HG03565 (cell line): Measurements from ENCODE around the gene DIDO1.

ENCODE experiments used
- ATAC-seq: cut with Tn5 transposase; IDR thresholded peaks from one replicate; pipeline ENCODE4 v1.9.1; 2021; ENCODE audit warnings: mild to moderate bottlenecking, moderate library complexity; ENCODE audit not compliant: unreplicated experiment

The DIDO1 gene

GRCh38 chr20:62914436-62914835 lies 11.9 kb downstream of the DIDO1 start:
- ATAC-seq, result no peak

GRCh38 chr20:62913043-62913630 lies 13.2 kb downstream of the DIDO1 start:
- no peak for ATAC-seq

- ATAC-seq, result no peak
Observed at GRCh38 chr20:62911701-62912280, 14.5 kb downstream of the DIDO1 start.

- no peak for ATAC-seq
Observed at GRCh38 chr20:62910777-62911497, 15.4 kb downstream of the DIDO1 start.

DNA sequence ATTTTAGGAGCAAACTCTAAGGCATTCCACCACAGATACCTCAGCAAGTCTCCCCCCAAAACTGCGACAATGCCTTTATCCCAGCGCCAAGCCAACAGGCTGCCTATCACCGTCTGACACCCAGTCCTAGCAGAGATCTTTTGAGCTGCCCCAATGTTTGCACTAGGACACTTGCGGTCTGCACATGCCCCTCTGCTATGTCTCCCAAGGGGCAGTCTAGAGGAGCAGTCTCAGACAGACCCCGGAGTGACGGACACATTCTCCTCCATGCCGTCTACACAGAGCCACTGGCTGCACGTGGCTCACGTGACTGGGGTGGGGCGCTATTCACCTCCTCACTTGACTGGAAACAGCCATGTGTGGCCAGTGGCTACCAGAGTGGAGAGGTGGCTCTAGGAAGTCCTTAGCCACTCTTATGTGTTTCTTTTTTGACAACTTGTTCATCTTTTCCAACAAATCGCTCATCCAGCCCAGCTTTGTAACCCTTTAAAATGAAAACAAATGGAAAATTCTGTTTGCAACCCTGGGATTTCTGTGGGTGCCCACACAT lies 16.0 kb downstream of the DIDO1 start:
- ATAC-seq, result no peak

- no peak for ATAC-seq
Observed at GRCh38 chr20:62908971-62909791, 17.1 kb downstream of the DIDO1 start.

- no peak for ATAC-seq
Observed at GRCh38 chr20:62907384-62908317, 18.7 kb downstream of the DIDO1 start.

DNA sequence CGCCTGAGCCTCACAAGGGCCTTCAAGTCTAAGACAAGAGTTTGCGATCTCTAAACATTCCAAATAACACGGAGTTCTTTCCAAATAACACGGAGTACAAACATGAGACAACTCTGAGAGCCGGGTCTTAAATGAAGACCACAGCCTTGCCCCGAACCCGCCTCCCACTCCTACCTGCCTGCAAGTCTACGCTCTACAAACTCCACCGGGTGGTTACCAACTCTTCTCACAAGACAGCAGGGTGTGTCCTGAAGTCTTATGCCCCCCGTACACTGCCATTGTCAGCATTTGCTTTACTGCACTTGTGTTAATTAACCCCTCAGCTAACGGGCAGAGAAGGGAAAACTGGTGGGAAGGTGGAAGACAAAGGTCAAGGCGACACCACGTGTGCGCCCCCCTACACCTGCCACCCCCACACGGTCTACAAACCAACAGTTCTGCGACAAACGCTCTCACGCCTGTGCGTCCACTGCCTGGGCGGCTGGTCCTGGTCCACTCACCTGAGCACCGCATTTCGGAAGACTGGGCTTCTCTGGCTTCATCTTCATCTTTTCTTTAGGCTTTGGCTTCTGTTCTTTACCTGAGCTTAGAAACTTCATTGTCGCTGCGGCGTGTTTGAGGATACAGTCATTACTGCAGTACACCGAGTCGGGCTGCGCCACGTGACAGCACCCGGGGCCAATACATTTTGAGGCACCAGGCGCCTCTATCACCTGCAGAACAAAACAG lies 19.5 kb downstream of the DIDO1 start:
- no peak for ATAC-seq

DNA sequence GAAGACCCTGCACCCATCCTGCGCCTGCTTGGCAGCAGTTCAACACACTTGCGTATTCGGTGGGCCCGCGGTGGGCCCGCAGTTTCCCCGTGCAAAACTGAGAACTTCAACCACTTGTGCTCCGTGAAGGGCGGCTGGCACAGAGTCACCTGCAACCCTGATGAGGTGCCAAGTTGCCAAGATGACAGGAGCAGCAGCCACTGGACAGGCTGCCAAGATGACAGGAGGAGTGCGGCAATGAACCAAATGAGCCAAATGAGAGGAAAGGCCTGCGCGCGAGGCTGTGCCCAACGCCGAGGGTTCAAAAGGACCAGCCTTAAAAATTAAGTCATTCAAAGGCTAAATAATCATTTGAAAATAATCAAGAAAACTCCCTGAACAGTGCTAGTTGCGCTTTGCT lies 20.1 kb downstream of the DIDO1 start:
- ATAC-seq, result no peak

GRCh38 chr20:62905536-62906117 lies 20.7 kb downstream of the DIDO1 start:
- no peak for ATAC-seq

GRCh38 chr20:62902926-62903615 lies 23.2 kb downstream of the DIDO1 start:
- ATAC-seq, result no peak

DNA sequence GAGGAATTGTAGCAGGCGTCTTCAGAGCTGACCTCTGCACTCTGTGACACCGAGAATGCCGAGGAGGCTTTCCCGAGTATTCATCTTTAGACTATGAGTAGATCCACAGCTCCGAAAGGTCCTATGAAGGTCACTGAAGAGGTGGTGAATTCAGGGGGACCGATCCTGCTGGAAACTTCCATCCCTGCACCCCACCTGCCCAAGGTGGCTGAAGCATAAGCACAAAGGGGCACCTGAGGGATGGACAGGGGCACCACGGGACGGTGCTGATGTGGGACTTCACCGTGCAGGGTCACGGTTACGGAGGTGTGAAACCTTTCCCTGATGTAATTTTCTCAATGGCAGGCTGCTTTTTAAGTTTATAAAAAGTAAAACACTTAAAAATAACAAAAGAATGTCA lies 24.4 kb downstream of the DIDO1 start:
- ATAC-seq, result no peak

DNA sequence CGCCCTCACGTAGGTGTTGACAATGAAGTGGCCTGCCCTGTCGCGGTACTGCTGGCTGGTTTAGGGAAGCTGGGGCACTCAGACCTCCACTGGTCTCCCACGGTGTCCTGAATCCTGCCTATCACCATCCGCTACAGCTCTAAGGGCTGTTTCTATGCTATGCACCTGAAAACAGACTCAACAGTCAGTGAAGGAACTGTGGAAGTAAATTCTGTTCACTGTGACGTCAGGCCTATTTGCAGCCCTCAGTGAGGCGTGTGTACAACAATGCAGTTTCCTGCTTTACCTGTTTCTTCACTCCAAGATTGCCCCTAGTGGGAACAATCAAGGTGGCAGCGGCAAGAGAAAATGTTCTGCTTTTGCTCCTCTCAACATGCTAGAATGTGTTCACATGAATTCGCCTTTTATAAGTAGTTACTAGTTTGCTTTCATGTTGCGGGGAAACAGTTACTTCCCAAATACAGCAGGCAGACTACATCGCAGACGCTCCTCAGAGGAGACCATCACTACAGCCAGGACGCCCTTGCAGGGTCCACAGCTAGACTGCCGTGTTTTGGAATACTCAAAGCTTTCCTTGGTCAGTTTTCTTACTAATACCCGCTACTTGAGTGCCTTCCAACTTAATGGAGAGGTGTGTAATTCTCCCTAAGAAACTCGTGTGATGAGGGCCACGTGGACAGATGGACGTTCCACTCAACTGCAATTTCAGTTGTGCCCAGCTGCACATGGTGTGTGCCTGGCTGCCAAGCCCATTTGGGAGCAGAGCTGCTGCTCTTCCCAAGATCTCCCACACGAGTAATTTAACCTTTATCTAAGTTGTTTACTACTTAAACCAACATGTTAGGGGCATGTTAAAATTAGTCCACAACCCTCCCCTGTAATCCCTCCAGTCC lies 25.4 kb downstream of the DIDO1 start:
- ATAC-seq, result no peak

- peak; percentile 68 for ATAC-seq
Observed at GRCh38 chr20:62900052-62900691, 26.1 kb downstream of the DIDO1 start.

DNA sequence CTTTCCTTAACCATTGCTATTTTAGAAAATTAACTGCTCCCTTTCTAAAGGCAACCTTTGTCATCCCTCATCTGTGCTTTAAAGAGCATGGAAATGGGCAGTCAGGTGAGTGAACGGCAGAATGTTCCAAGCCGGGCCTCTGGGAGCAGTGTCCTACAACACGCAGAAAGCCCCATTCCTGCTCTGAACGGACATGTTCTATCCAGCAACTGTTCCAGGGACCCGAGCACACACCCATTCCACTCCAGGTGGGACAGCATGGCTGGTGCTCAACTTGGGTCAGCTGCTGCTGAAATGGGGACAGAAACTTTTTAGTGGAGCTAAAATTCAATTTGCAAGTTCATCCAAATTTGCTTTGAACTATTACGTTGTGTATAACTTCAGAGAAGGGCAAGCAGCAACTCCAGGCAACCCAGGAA lies 26.7 kb downstream of the DIDO1 start:
- ATAC-seq, result no peak

DNA sequence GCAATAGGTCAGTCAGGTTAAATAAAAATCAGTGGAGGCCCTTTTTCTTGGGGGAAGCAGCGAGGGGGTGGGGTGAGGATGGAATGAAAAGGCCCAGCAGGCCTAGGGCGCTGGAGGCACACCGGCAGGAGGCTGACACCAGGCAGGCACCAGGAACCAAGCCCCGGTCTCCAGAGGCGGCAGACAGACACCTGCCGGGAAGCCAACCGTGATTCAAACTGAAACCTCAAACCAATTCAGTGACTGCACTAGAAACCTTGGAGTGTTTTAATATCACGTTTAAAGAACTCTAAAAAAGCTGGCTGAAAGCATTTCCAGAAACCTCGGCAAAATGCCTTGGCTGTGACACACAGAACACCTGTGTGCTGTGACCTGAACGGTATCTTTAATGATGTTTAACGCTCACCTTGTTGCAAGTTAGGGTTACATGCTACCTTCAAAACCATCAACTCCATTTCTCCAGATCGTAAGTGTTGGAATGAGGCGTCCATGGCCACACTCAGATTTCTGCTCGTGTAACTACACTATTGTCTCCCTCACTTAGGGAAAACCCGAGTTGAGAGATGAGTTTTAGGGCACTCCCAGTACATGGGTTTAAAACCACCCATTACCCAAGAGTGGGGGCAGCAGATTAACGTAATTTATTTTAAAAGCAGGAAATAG lies 27.2 kb downstream of the DIDO1 start:
- no peak for ATAC-seq
